Measurements from ENCODE around the gene ZNF423. TPM values are rescaled to one million over a fixed set of nuclear protein-coding genes. Genes with fewer than 3 reads are reported as not detected.

Gene ZNF423
- total and polyA plus RNA-seq, 4 donors, result 1.1 to 14.8 (median 3.3) TPM

DNA sequence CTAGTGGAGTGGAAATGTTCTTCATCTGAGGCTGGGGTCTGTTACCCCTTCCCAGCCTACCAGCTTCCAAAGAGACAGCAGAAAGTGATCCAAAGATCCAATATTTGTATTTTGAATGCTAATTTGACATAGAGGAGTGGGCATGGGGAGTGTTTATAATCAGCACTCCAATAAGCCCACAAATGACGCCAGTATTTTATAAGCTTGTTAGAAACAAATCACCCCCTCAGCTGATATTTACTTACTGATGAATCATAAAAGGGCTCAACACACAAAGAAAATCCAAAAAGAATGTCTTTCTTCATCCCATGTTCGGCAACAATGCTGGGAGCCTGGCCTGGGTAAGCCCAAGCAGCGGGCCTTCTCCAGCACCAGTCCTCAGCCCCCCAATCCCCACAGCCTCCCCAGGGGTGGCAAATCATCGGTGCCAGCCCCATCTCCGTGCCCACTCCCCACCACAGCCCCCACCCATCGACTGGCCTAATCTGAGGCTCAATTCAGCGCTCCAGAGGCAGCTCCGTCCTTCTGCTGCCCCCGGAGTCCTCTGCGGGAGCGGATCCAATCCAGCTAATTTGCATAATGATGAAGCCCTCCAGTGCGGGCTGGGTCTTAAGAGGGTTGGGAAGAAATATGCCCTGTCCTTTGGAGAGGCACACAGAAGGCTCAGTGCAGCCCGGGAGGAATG is 312.8 kb downstream of the ZNF423 start:
- peak in 2 of 3 donors; percentile 52 to 56 for DNase-seq
- ATAC-seq (ENCODE audit: insufficient read depth, low FRiP score), result no peak
- peaks cover 0 to 40% (median 6%) of the 10 kb centered on the region in 5 donors for H3K4me1 ChIP-seq (ENCODE audit: control insufficient read depth in 5 of 5, insufficient read depth in 5 of 5, low read length in 5 of 5)
- no peak overlapping the region for H3K4me3 ChIP-seq
- no peaks in the 10 kb centered on the region for H3K36me3 ChIP-seq (ENCODE audit: control insufficient read depth in 4 of 4, insufficient read depth in 4 of 4, low read length in 4 of 4)
- no peaks in the 10 kb centered on the region for H3K9me3 ChIP-seq (ENCODE audit: control insufficient read depth in 4 of 4, insufficient read depth in 3 of 4, low read length in 3 of 4)
- TF ChIP-seq, protein P1, sequence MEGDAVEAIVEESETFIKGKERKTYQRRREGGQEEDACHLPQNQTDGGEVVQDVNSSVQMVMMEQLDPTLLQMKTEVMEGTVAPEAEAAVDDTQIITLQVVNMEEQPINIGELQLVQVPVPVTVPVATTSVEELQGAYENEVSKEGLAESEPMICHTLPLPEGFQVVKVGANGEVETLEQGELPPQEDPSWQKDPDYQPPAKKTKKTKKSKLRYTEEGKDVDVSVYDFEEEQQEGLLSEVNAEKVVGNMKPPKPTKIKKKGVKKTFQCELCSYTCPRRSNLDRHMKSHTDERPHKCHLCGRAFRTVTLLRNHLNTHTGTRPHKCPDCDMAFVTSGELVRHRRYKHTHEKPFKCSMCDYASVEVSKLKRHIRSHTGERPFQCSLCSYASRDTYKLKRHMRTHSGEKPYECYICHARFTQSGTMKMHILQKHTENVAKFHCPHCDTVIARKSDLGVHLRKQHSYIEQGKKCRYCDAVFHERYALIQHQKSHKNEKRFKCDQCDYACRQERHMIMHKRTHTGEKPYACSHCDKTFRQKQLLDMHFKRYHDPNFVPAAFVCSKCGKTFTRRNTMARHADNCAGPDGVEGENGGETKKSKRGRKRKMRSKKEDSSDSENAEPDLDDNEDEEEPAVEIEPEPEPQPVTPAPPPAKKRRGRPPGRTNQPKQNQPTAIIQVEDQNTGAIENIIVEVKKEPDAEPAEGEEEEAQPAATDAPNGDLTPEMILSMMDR (IDR thresholded peaks at IDR 0.05; ENCODE audit: control extremely low read depth, extremely low read depth), result no peak
- peak overlapping the region in 1 of 2 donors; percentile 26 for H3K9ac ChIP-seq (ENCODE audit: insufficient read depth in 1 of 2, low read length in 2 of 2)
- no peaks in the 10 kb centered on the region for H3K27me3 ChIP-seq (ENCODE audit: control insufficient read depth in 3 of 3, insufficient read depth in 3 of 3, low read length in 2 of 3)
- H3K27ac ChIP-seq (ENCODE audit: low read depth in 1 of 2, low read length in 1 of 2), result no peak overlapping the region
- WGBS, 2 donors, result 74 to 91% methylated on average over 13 of the region's 13 CpGs

GRCh38 chr16:49542391-49542891 is 313.5 kb downstream of the ZNF423 start:
- WGBS, 2 donors, result 85 to 88% methylated on average over 9 of the region's 9 CpGs
- Histone ChIP-seq H3K27me3 (ENCODE audit: control insufficient read depth in 3 of 3, insufficient read depth in 3 of 3, low read length in 2 of 3) (no peaks in the 10 kb centered on the region), H3K9ac (ENCODE audit: insufficient read depth in 1 of 2, low read length in 2 of 2) (no peak overlapping the region), H3K27ac (ENCODE audit: low read depth in 1 of 2, low read length in 1 of 2) (no peak overlapping the region), H3K4me1 (ENCODE audit: control insufficient read depth in 5 of 5, insufficient read depth in 5 of 5, low read length in 5 of 5) (peaks cover 0 to 34% (median 6%) of the 10 kb centered on the region in 5 donors), H3K9me3 (ENCODE audit: control insufficient read depth in 4 of 4, insufficient read depth in 3 of 4, low read length in 3 of 4) (no peaks in the 10 kb centered on the region), H3K4me3 (no peak overlapping the region), H3K36me3 (ENCODE audit: control insufficient read depth in 4 of 4, insufficient read depth in 4 of 4, low read length in 4 of 4) (no peaks in the 10 kb centered on the region)
- TF ChIP-seq, protein P1 (IDR thresholded peaks at IDR 0.05; ENCODE audit: control extremely low read depth, extremely low read depth), result no peak
- peak in 1 of 3 donors; percentile 36 for DNase-seq
- no peak for ATAC-seq (ENCODE audit: insufficient read depth, low FRiP score)

GRCh38 chr16:49540836-49541235 is 315.1 kb downstream of the ZNF423 start:
- ATAC-seq (ENCODE audit: insufficient read depth, low FRiP score), result no peak
- TF ChIP-seq, protein P1 (IDR thresholded peaks at IDR 0.05; ENCODE audit: control extremely low read depth, extremely low read depth), result no peak

More at GRCh38 chr16:49540836-49541235, 315.1 kb downstream of the ZNF423 start:
- Histone ChIP-seq H3K27ac (ENCODE audit: low read depth in 1 of 2, low read length in 1 of 2) (no peak overlapping the region), H3K4me1 (ENCODE audit: control insufficient read depth in 5 of 5, insufficient read depth in 5 of 5, low read length in 5 of 5) (peaks cover 0 to 27% (median 9%) of the 10 kb centered on the region in 5 donors), H3K9ac (ENCODE audit: insufficient read depth in 1 of 2, low read length in 2 of 2) (no peak overlapping the region), H3K27me3 (ENCODE audit: control insufficient read depth in 3 of 3, insufficient read depth in 3 of 3, low read length in 2 of 3) (no peaks in the 10 kb centered on the region), H3K4me3 (no peak overlapping the region), H3K9me3 (ENCODE audit: control insufficient read depth in 4 of 4, insufficient read depth in 3 of 4, low read length in 3 of 4) (no peaks in the 10 kb centered on the region), H3K36me3 (ENCODE audit: control insufficient read depth in 4 of 4, insufficient read depth in 4 of 4, low read length in 4 of 4) (no peaks in the 10 kb centered on the region)
- DNase-seq, result no peak
- 90 to 94% methylated on average over 2 of the region's 2 CpGs for WGBS, 2 donors

All from lung (tissue), 12 donors.